ENCODE data around the gene CDH4.

DNA sequence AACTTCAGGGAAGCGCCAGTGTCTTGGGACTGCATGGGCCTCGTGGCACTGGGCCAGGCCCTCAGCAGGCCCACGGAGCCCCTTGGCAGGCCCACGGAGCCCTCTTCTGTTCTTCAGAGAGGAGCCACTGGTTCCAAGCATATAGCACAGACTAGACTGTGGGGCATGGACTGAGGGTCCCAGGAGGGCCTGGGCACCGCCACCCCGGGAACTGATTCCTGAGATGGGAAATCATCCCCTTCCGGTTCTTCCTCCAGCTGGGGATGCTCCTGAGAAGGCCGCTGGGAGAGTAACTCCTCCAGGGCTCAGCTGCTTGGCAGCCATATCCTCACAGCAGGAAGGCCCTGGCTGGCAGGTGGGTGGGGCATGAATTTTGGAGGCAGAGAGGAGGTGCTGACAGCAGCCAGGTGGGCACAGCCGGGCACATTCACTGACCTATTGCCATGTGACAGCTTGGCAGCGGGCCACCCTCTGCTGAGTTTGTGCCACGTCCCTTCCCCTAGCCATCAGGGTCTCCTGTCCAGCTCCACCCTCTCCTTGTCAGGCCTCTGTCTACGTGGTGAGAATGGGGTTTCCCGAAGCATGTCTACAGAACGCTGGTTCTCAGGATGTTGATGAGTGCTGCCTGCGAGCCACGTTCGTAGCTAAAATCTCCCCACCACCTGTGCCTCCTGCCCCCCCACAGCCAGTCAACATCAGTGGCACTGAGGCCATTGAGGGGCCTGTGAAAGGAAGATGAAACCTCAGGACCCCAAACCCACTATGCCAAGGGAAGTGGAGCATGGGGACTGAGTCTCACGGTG, 661.6 kb downstream of the CDH4 start:
- TF ChIP-seq FOSL1 (IDR thresholded peaks at IDR 0.05; ENCODE audit: insufficient read depth, low read depth, low read length), result no peak
- TF ChIP-seq CEBPB (IDR thresholded peaks at IDR 0.05; ENCODE audit: low read depth, low read length), result no peak
- no peak for TF ChIP-seq POLR2AphosphoS5 (IDR thresholded peaks at IDR 0.05; ENCODE audit: low read depth, low read length)
- TF ChIP-seq SRF (IDR thresholded peaks at IDR 0.05; ENCODE audit: low read depth, low read length), result no peak
- TF ChIP-seq GABPA (IDR thresholded peaks at IDR 0.05; ENCODE audit: borderline replicate concordance, insufficient read depth, low read length), result no peak
- TF ChIP-seq EP300 (IDR thresholded peaks at IDR 0.05; ENCODE audit: borderline replicate concordance in 1 of 2, low read depth in 2 of 2, low read length in 2 of 2), result no peak
- no peak for TF ChIP-seq GTF2F1 (IDR thresholded peaks at IDR 0.05; ENCODE audit: borderline replicate concordance, low read depth, low read length)
- no peak for TF ChIP-seq CREB1 (IDR thresholded peaks at IDR 0.05)

Data from H1 (cell line).